Middle frontal gyrus (tissue), 1 donor: ENCODE results near the gene NHSL1.

Experiments used
- DNase-seq: peaks from one replicate; pipeline ENCODE4 v3.0.0-alpha.2; 2015; ENCODE audit warnings: low spot score; ENCODE audit errors: extremely low spot score

Gene NHSL1, protein sequence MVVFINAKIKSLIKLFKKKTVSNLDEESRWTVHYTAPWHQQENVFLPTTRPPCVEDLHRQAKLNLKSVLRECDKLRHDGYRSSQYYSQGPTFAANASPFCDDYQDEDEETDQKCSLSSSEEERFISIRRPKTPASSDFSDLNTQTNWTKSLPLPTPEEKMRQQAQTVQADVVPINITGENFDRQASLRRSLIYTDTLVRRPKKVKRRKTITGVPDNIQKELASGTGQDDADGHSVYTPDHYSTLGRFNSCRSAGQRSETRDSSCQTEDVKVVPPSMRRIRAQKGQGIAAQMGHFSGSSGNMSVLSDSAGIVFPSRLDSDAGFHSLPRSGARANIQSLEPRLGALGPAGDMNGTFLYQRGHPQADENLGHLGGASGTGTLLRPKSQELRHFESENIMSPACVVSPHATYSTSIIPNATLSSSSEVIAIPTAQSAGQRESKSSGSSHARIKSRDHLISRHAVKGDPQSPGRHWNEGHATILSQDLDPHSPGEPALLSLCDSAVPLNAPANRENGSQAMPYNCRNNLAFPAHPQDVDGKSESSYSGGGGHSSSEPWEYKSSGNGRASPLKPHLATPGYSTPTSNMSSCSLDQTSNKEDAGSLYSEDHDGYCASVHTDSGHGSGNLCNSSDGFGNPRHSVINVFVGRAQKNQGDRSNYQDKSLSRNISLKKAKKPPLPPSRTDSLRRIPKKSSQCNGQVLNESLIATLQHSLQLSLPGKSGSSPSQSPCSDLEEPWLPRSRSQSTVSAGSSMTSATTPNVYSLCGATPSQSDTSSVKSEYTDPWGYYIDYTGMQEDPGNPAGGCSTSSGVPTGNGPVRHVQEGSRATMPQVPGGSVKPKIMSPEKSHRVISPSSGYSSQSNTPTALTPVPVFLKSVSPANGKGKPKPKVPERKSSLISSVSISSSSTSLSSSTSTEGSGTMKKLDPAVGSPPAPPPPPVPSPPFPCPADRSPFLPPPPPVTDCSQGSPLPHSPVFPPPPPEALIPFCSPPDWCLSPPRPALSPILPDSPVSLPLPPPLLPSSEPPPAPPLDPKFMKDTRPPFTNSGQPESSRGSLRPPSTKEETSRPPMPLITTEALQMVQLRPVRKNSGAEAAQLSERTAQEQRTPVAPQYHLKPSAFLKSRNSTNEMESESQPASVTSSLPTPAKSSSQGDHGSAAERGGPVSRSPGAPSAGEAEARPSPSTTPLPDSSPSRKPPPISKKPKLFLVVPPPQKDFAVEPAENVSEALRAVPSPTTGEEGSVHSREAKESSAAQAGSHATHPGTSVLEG (N-terminal part only)

DNA sequence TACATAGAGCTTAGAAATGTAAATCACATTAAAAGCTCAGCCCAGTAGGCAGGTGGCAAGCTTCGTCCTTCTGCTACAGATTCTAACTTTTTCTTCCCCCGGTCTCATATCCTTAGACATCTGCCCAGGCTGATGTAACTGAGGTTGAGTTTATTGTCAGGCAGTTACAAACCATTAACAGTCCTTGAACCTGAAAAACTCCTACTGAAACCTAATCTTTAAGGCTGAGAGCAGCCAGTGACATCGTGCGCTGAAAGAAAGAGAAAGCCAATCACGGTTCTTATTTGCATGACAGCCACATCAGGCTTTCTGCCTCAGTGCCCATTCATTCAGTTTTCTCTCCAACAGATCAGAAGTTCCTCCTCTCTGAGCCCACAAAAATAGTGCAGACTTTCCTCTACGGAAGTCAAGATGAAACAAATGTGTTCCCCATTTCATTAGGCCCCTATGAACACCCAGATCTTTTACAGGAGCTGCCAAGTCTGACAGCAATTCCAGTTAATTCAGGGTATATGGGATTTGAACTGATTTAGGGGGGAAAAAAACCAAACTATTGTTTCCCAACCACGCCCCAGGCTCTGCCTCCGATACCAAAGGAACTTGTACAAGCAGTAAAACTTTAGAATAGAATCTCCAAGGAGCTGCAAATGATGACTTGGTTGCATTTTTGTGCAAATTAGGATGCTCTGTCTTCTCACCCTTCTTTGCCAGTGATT, at the start of gene NHSL1:
Gene NHSL1, minus strand, starts transcription at position 192 of the 716 bp plus-strand sequence. CDS start 204 bp downstream, outside the sequence.
- DNase-seq: no peak

DNA sequence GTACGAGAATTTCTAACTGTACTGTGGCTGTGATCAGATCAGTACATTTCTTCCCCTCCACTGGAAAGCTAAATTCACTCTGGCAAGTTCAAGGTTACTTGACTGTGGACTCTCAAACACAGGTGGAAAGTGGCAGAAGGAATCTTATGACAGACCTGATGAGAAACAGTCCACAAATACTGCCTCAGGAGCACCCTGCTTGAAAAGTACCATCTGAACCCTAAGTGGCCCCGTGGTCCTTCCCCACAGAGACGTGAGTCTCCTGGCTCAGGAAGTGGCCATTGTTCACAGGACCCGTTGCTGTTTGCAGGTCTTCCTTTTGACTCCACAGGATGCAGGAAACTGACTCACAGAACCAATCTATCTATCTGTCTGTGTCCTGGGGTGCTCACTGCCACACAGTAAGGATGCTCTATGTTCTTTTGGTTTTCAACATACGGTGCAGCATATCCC, 47.5 kb upstream of the NHSL1 start:
- DNase-seq: no peak

DNA sequence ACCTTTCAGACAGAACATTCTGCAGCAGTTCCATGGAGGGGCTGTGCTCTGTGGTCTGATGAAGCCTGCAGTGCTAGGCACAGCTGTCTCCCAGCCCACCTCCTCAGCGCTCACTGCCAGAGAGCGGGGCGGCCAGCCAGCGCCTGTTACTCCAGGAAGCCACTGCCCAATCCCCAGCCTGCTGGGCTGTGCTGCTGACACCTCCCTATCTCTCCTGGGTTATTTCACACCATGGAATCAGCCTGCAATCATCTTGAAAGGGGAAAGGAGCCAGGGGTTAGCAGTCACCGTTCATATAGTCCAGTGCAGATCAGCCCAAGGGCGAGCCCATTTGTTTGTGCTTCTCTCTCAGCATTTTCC, 46.3 kb upstream of the NHSL1 start:
- no peak for DNase-seq

DNA sequence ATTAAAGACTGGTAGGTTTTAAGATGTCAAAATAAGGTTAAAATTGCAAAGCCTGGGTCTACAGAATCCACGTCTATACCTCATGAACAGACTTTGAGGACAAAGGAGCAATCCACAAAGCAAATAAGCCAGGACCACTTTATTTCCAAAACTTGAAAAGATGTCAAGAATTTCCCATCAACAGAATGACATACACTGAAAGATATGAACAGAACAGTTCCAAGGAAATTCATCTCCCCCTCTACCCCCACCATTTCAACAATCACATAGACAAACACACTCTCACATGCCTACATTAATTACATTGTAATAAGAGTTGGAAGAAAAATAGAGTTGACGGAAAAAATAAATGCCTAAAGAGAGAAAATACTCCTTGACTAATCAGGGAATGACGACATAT, 45.2 kb upstream of the NHSL1 start:
- DNase-seq: no peak

DNA sequence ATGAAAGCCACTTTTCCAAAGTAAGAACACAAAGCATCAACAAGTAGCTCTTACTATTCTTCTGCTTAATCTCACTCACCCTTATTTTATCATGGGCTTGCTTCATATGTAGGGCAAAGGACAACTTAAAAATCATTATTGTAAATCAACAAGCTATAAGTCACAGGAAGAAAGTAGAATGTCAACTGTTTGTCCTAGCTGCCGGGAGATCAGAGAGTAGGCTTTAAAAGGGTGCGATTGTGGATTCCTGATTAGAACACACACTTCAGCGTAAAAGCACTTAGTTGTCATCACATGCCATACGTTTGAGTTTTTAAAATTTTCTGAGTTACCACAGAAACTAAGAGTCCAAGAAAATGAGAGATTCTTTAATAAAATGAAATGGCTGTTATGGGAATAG, 44.4 kb upstream of the NHSL1 start:
- DNase-seq: no peak

DNA sequence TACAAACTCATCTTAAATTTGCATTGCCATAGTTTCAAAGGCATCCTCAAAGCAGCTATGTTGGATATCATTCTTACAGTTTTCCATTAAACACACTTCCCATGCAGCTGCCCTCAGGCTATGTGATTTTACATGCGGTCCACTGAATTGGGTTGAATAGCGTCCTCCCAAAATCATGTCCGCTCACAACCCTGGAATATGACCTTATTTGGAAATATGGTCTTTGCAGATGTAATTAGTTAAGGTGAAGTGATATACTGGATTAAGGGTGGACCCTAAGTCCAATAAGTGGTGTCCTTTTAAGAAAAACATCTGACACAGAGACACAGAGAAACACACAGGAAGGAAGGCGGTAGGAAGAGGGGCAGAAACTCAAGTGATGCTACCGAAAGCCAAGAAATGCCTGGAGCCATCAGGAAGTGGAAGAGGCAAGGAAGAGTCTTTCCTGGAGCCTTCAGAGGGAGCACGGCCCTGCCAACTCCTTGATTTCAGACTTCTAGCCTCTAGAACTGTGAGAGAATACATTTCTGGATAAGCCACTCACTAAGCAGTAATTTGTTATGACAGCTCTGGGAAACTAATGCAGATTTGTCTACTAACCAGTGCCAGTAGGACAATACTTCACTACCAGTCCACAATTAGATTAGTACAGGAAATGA, 42.7 kb upstream of the NHSL1 start:
- no peak for DNase-seq

DNA sequence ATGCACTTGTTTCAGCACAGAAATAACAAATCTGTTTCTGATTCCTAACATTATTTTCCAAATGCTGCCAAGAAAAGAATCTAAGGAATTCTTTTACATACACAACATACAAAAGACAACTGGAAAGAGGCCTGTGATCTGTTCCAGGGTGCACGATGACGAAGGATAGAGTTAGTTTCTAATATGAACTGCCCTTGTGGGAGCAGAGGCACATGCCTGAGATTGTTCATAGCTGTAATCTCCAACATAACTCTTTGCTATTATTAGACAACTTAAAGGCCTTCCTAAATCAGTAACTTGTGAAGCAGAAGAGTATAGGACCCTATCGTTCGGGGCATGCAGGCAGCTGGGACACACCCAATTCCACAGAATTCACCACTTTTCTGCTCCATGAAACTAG, 41.2 kb upstream of the NHSL1 start:
- DNase-seq: no peak

DNA sequence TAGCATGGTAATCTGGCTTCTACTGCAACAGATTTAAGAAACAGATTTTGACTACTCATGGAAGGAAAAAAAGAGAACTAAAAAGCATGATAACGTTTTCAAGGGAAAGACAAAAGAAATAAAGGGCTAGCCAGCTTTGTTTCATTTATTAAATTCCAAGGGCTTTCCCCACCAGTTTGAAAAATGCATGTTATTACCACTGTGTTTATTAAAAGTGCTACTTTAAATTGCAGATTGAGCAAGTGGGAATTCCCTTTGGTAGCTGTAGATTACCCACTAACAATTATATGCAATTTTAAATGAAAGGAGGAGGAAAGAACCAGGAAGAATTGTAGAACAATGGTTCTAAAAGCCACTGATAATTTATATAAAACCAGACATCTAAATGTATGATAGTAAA, 40.6 kb upstream of the NHSL1 start:
- no peak for DNase-seq

DNA sequence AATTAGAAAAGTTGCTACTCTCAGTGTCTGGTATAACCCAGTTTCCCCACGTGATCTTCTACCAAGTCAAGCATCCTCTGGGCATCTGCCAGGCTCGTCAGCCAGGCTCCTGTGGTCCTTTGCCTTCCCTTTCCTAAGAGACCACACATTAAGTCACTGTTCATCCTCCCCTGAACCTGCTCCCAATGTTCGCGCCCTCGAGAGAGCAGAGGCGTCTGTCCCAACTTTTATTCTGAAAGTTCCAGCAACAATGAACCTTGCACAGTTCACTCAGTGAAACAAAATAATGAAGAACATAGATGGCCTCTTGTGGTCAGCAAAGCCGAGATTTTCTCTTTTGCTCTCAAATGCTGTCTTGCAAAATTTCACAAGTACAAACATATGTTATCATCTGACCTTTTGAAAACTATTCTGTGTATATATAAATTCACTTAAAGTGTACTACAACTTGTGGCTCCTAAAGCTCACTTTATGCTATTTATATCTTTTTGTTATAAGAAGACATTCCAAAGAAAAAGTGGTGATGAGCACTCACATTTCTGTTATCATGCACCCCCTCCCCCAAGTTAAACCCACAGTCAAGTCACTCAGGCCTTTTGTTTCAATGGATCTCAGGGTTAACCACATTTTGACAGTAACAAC, 39.2 kb upstream of the NHSL1 start:
- no peak for DNase-seq

DNA sequence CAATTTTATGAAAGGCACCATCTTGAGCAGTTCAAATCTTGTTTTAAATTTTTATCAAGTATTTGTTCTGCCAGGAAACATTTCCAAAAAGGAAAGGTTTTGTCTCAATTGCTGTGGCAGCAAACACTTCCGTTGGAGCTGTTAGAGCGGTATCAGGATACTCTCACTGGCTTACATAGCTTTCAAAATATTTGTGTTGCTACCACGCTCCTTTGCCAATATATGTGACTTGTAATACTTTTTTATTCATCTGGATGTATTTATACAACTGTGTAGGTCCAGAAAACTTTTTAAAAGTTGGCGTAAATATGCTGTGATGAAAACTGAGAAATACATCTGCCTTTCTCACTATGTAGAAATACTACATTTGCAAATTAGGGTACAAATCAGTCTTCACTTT, 37.8 kb upstream of the NHSL1 start:
- no peak for DNase-seq

DNA sequence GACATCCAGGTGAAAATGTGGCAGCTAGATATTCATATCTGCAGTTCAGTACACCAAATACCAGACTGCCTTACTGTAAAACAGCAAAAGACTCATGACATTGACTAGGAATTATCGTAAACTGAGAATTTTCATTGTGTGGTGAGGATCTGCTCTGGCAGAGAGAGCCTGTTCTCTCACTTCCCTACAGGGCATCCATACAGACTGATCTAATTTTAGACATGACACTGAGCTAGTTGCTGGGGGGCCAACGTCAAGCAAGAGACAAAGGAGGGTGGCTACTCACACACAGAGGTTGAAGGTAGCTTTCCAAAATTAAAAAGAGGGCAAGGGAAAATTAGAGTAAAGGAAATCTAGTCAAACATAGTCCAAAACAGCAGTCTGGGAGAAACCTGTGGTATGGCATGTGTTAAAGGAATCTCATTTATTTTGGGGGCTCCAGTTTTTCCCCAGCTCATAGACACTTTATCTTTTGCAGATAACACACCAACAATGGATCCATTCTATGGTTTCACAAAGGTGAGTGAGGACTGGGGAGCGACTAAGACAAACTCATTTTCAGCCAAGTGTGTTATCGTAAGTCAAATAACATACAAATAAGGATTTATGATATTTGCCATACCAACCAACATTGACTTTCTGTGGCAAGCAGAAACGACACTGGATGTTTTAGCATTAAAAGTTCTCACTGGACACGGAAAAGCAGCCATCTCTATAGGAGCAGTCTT, 36.6 kb upstream of the NHSL1 start:
- DNase-seq: no peak

DNA sequence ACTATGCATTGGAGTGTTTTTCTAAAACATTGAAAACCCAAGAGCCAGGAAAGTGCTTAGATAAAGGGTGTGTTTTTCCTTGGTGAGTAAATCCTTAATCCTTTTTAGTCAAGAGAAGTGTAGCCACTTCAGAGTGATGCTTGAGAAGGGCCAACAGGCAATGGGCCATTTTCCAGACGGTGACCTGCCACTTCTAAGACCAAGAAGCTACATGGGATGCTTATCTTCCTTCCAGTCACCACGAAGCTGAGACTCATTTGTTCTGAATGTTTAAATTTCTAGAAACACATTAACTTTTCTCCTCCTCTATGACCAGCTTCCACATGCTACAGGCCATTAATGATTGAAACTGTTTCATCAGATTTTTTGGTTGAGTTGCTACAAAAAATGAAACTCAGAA, 34.4 kb upstream of the NHSL1 start:
- no peak for DNase-seq

DNA sequence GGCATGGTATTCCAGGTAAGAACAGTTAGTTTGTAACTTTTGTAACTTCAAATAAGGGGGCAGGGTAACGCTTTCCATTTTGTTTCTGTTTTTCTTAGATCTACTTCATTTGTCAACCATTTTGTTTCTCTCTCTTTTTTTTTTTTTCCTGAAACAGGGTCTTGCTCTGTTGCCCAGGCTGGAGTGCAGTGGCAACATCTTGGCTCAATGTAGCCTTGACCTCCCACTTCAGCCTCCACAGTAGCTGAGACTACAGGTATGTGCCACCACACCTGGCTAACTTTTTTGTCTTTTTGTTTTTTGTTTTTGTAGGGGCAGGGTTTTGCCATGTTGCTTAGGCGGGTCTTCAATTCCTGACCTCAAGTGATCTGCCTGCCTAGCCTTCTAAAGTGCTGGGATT, 32.1 kb upstream of the NHSL1 start:
- DNase-seq: no peak

DNA sequence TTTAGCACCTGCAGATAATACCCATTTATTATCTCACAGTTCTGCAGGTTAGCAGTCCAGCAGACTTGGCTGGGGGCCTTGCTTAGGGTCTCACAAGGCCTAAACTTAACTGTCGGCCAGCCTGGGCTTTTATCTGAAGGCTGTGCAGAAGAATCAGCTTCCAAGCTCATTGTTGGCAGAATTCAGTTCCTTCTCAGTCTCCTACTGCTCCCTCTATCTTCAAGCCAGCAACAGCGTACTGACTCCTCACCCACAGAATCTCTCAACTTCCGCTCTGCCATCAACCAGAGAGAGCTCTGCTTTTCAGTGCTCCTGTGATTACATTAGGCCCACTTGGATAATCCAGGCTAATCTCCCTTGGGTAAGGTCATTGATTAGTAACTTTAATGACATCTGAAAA, 30.2 kb upstream of the NHSL1 start:
- DNase-seq: no peak

DNA sequence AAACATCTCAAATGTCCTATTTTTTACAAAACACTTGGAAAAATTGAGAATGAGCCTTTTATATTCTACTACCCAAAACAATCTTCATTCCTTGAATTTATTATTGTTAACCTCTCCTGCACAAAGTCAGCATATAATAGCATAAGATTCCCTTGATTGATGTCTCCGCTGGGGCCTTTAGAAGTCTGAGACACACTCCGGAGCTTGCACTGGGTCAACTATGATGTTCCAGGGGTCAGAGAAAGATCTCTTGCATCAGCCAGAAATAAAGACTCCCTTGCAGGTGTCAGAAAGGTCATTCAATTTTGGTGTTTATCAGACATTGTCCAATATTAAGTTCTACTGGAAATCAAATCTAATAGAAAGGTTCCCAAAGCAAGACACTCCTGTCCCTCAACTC, 29.7 kb upstream of the NHSL1 start:
- no peak for DNase-seq

DNA sequence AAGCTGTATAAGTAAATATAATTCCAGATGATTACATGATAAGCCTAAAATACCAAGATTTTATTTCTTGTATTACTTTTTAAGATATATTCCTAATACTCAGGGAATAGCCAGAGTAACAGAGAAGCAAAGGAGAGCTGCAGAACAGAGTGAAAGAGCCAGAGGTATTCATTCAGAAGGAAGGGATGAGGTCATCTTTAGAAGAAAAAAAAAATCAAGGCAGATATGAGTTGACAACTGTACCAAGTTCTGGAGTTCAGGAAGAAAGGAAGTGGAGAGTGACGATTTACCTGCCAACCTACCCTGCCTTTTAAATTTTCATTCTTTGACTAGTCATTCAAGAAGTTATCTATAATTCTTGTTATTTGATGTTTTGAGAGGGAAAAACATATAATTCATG, 28.8 kb upstream of the NHSL1 start:
- no peak for DNase-seq

DNA sequence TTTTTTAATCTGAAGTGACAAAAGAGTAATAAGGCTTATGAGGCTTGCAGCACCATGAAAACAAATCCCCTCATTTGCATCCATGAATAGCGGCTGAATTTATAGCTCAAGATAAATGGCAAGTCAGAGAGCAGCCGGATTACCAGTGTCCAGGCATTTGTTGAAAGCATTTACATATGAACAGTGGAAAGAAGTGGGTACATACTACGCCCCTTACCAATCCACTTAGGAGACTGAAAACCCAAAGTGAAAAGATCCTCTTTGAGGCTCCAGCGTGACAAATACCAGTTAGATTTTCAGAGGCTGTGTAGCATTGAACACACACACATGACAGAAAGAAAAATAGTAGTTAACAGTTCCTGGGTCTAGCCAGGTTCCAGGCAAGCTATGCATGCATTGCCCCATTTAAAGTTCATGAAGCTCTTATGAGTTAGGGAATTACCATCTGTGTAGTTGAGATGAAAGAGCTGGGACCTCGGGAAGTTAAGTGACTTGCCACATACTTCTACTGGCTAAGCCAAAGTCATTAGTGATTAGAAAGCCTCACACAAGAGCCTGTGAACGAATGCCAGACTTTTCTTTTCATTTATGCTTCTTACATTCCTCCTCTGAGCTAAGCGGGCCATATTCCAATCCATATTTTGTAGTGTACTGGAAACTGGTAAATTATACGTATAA, 28.3 kb upstream of the NHSL1 start:
- no peak for DNase-seq

DNA sequence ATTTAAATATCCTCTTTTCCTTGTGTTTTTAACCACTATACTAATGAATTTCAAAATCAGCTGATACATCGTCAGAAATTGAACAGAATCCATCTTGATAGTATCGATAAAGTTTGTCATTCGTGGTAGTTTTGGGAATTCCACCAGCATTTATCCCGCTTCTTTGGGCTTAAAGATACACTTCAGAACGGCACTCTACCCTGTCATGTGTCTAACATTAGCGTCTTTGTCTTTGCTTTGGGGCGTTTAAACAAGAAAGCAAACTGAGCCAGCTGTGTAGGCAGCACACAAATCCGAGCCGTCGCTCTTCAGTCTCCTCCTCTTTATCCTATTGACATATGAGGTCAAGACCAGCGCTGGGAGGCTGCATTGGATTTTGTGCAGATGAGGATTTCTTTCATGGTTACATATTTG, 27.5 kb upstream of the NHSL1 start:
- DNase-seq: no peak

DNA sequence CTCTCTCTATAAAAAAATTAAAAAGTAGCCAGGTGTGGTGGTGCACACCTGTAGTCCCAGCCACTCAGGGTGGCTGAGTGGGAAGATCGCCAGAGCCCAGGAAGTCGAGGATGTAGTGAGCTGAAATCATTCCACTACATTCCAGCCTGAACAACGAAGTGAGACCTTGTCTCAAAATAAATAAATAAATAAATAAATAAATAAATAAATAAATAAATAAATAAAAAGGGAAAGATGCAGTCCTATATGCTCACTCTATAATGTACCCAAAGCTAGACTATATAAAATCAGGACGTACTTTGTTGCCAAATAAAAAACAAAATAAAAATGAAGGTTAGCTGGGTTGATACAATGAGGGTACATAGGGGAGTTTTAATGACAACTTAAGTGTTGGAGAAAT, 26.1 kb upstream of the NHSL1 start:
- DNase-seq: no peak
